Caco-2 (cell line): ENCODE results near the gene PLPP3. TPM values are rescaled to one million over a fixed set of nuclear protein-coding genes. Genes with fewer than 3 reads are reported as not detected.
A peak's percentile ranks its signal among the peaks of the same experiment; 100 is the strongest.

Experiments
- BruUV-seq: library from RNA; stranded (reverse); fragments of 400-500 nt; replicated peaks from 2 replicates; lab custom pipeline; 2021; lab: Mats Ljungman, UMichigan
- CTCF ChIA-PET: fragments of 300-600 bp; sonication (Branson Sonifier 250); formaldehyde crosslinking; loops from one replicate; lab custom pipeline; 2022; ENCODE audit warnings: antibody characterized with exemption; lab: Charles Lee
- POLR2A ChIA-PET: fragments of 300-600 bp; sonication (Branson Sonifier 250); formaldehyde crosslinking; loops from one replicate; lab custom pipeline; 2022; ENCODE audit warnings: antibody characterized with exemption; lab: Charles Lee
- DNase-seq, 2 experiments: peaks; one replicate each; pipeline versions ENCODE4 v3.0.0 to v3.0.0-alpha.2; 2020 to 2022
- H3K27me3 ChIP-seq: replicated peaks from 2 replicates; pipeline ENCODE4 v1.6.0; 2011; ENCODE audit warnings: low read length; ENCODE audit not compliant: control insufficient read depth, insufficient read depth
- H3K36me3 ChIP-seq: 2 replicates; pipeline ENCODE4 v1.5.1; 2011; ENCODE audit warnings: low read length; ENCODE audit not compliant: control insufficient read depth, insufficient read depth
- H3K4me1 ChIP-seq: fragments of 250-450 bp; sonication (Bioruptor Pico); 2 replicates; pipeline ENCODE4 v1.5.1; 2020; ENCODE audit warnings: mild to moderate bottlenecking
- H3K4me3 ChIP-seq: 2 replicates; pipeline ENCODE4 v1.5.1; 2011; ENCODE audit warnings: low read depth, mild to moderate bottlenecking, control low read depth, low read length
- H3K9me3 ChIP-seq: fragments of 250-450 bp; sonication (Bioruptor Pico); 2 replicates; pipeline ENCODE4 v1.5.1; 2020; ENCODE audit warnings: mild to moderate bottlenecking, moderate library complexity
- H3K27ac Mint-ChIP-seq: one replicate; pipeline ENCODE4 v1.8.0; 2022; ENCODE audit warnings: mixed read lengths; ENCODE audit not compliant: unreplicated experiment
- H3K27me3 Mint-ChIP-seq: one replicate; pipeline ENCODE4 v1.8.0; 2022; ENCODE audit warnings: mixed read lengths; ENCODE audit not compliant: insufficient read depth, unreplicated experiment
- H3K36me3 Mint-ChIP-seq: one replicate; pipeline ENCODE4 v1.8.0; 2022; ENCODE audit warnings: mild to moderate bottlenecking, mixed read lengths; ENCODE audit not compliant: insufficient read depth, unreplicated experiment
- H3K4me1 Mint-ChIP-seq: one replicate; pipeline ENCODE4 v1.8.0; 2022; ENCODE audit warnings: low read depth, mixed read lengths; ENCODE audit not compliant: unreplicated experiment
- H3K4me3 Mint-ChIP-seq: one replicate; pipeline ENCODE4 v1.8.0; 2022; ENCODE audit warnings: mild to moderate bottlenecking, moderate library complexity, mixed read lengths; ENCODE audit not compliant: unreplicated experiment
- H3K9me3 Mint-ChIP-seq: one replicate; pipeline ENCODE4 v1.8.0; 2022; ENCODE audit warnings: mixed read lengths; ENCODE audit not compliant: unreplicated experiment
- CTCF ChIP-seq, 2 experiments: fragments of 200-600 bp in 1 of 2; IDR thresholded peaks; 1 replicate in 1 of 2; 2 replicates in 1 of 2; pipeline versions ENCODE4 v1.5.1 to v1.8.0; 2011 to 2022; ENCODE audit warnings: antibody characterized with exemption in 1 of 2, control low read depth in 1 of 2, inconsistent platforms in 1 of 2, low read depth in 1 of 2, low read length in 1 of 2, mild to moderate bottlenecking in 1 of 2, moderate library complexity in 1 of 2; ENCODE audit not compliant: insufficient read depth in 1 of 2, severe bottlenecking in 1 of 2, unreplicated experiment in 1 of 2
- intact Hi-C: fragments of 100-400 bp; cut with micrococcal nuclease; formaldehyde crosslinking; loops from one replicate; pipeline ENCODE4 v1.10.0; 2022; ENCODE audit not compliant: unreplicated experiment
- total RNA-seq: library from RNA; stranded (reverse); gene quantifications from 2 replicates; pipeline ENCODE4 v1.2.3, GENCODE V29; 2022

PLPP3 gene
- total RNA-seq, 1 experiment from 2014 or later = 41.0 TPM

GRCh38 chr1:56506951-56507491 is 72.3 kb downstream of the PLPP3 start:
- H3K9me3 ChIP-seq = no peaks in the 10 kb centered on the region
- intact Hi-C loops = no loop called here
- H3K27me3 Mint-ChIP-seq = no peaks in the 10 kb centered on the region
- CTCF ChIA-PET = no interaction called here
- H3K27me3 ChIP-seq = no peaks in the 10 kb centered on the region
- TF ChIP-seq CTCF (IDR thresholded peaks at IDR 0.05; ENCODE audit: insufficient read depth in 1 of 2, low read depth in 1 of 2, low read length in 1 of 2, severe bottlenecking in 1 of 2, unreplicated experiment in 1 of 2) = no peak
- H3K9me3 Mint-ChIP-seq = no peaks in the 10 kb centered on the region
- H3K36me3 Mint-ChIP-seq = peaks cover 94% of the 10 kb centered on the region
- DNase-seq = no peak
- H3K27ac Mint-ChIP-seq = peak overlapping the region; percentile 84
- POLR2A ChIA-PET = no interaction called here
- no peak overlapping the region for H3K4me3 ChIP-seq
- peaks cover 62% of the 10 kb centered on the region for H3K4me1 Mint-ChIP-seq
- no peaks in the 10 kb centered on the region; the same call in none of the 2 replicates for H3K36me3 ChIP-seq
- peaks cover 52% of the 10 kb centered on the region for H3K4me1 ChIP-seq
- BruUV-seq = no TSS peak
- H3K4me3 Mint-ChIP-seq = no peak overlapping the region

GRCh38 chr1:56505792-56506743 is 73.3 kb downstream of the PLPP3 start:
- H3K4me1 Mint-ChIP-seq = peaks cover 63% of the 10 kb centered on the region
- ChIA-PET CTCF (no interaction called here), POLR2A (no interaction called here)
- H3K4me3 Mint-ChIP-seq = no peak overlapping the region
- H3K27me3 Mint-ChIP-seq = no peaks in the 10 kb centered on the region
- no peak for DNase-seq
- H3K36me3 Mint-ChIP-seq = peaks cover 94% of the 10 kb centered on the region
- no peaks in the 10 kb centered on the region for H3K9me3 Mint-ChIP-seq
- TF ChIP-seq CTCF (IDR thresholded peaks at IDR 0.05; ENCODE audit: insufficient read depth in 1 of 2, low read depth in 1 of 2, low read length in 1 of 2, severe bottlenecking in 1 of 2, unreplicated experiment in 1 of 2) = no peak
- peak overlapping the region; percentile 76 for H3K27ac Mint-ChIP-seq
- intact Hi-C loops = no loop called here
- H3K27me3 ChIP-seq = no peaks in the 10 kb centered on the region
- no peaks in the 10 kb centered on the region for H3K9me3 ChIP-seq
- H3K4me1 ChIP-seq = peaks cover 43% of the 10 kb centered on the region
- no TSS peak for BruUV-seq
- no peaks in the 10 kb centered on the region; the same call in none of the 2 replicates for H3K36me3 ChIP-seq
- no peak overlapping the region for H3K4me3 ChIP-seq

GRCh38 chr1:56502700-56503245 is 76.6 kb downstream of the PLPP3 start:
- Mint-ChIP-seq H3K27ac (no peak overlapping the region), H3K4me3 (no peak overlapping the region), H3K36me3 (peaks cover 92% of the 10 kb centered on the region), H3K9me3 (no peaks in the 10 kb centered on the region), H3K27me3 (no peaks in the 10 kb centered on the region), H3K4me1 (peaks cover 62% of the 10 kb centered on the region)
- BruUV-seq = no TSS peak
- no peak for TF ChIP-seq CTCF (IDR thresholded peaks at IDR 0.05; ENCODE audit: insufficient read depth in 1 of 2, low read depth in 1 of 2, low read length in 1 of 2, severe bottlenecking in 1 of 2, unreplicated experiment in 1 of 2)
- Histone ChIP-seq H3K4me1 (peaks cover 11% of the 10 kb centered on the region), H3K9me3 (no peaks in the 10 kb centered on the region), H3K27me3 (no peaks in the 10 kb centered on the region), H3K4me3 (no peak overlapping the region), H3K36me3 (no peaks in the 10 kb centered on the region; the same call in none of the 2 replicates)
- intact Hi-C loops = no loop called here
- DNase-seq = no peak
- ChIA-PET CTCF (no interaction called here), POLR2A (interaction anchor here (0.9 kb wide), 1 partner anchor 9 kb away, joined by 3 read pairs; no protein-coding TSS in a partner anchor)
